ELF-1 (cell line): ENCODE measurements around the gene OR2C1.

Source experiments
- DNase-seq: peaks from one replicate; pipeline ENCODE4 v3.0.0-alpha.2; 2016; ENCODE audit warnings: low read depth, low spot score

Gene OR2C1

DNA sequence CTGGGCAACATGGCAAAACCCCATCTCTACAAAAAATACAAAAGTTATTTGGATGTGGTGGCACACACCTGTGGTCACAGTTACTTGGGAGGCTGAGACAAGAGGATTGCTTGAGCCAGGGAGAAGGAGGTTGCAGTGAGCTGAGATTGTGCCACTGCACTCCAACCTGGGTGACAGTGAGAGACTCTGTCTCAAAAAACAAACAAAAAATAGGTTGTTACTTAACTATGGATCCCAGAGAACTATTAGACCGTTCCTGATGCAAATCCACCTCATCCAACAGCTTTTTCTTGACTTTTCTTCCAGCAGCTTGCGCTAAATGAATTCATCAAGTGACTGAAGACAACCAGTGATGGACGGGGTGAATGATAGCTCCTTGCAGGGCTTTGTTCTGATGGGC is at the start of gene OR2C1:
OR2C1 (plus strand) TSS at position 301 of the 400 bp plus-strand sequence; CDS start at position 353, 52 bp downstream.
- no peak for DNase-seq

DNA sequence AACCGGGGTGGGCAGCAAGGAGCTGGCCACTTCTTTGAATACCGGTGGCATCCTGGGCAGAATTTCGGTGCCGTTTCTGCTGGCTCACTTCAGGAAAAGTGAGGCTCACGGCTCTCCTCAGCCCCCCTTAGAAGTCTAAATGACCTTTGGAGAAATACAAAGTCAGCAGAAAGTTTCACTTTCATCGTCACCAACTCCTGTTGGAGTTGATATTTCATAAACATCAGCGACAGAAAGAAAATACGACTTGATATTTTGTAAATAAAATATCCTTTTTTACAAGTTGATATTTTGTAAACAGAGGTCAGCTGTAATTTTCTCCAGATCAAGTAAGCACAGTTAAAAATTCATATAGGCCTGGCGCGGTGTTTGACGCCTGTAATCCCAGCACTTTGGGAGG is 49.6 kb upstream of the OR2C1 start:
- no peak for DNase-seq

DNA sequence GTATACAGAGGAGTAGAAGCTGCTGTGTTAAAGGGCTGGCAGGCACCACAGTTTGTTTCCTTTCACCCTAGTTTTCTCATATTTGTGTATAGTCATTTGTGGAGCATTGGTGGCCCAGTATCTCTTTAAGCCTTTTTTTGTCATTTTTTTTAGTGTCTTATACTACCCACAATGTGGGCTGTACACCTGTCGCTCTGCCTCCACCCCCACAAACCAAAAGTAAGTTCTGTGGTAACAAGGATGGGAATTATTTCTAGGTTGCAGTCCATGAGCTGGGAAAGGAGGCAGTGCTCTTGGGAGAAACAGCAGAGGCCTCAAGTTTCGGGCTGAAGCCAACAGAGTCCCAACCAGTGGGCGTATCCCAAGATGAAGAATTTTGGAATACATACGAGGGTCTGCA is 44.2 kb upstream of the OR2C1 start:
- DNase-seq = no peak

DNA sequence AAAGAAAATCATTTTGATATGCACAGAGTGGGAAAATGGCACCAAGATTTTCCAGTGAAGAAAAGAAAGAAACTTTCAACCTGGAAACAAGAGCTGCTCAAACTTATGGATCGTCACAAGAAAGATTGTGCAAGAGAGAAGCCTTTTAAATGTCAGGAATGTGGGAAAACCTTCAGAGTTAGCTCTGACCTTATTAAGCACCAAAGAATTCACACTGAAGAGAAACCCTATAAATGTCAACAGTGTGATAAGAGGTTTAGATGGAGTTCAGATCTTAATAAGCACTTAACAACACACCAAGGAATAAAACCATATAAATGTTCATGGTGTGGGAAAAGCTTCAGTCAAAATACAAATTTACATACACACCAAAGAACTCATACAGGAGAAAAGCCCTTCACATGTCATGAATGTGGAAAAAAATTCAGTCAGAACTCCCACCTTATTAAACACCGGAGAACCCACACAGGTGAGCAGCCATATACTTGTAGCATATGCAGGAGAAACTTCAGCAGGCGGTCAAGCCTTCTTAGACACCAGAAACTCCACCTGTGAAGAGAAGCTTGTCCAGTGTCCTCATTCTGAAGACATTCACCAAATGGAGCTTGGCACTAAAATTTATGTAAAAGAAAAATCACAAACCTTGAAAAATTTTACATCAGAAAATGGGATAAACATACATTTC is 38.2 kb upstream of the OR2C1 start:
- DNase-seq = no peak

DNA sequence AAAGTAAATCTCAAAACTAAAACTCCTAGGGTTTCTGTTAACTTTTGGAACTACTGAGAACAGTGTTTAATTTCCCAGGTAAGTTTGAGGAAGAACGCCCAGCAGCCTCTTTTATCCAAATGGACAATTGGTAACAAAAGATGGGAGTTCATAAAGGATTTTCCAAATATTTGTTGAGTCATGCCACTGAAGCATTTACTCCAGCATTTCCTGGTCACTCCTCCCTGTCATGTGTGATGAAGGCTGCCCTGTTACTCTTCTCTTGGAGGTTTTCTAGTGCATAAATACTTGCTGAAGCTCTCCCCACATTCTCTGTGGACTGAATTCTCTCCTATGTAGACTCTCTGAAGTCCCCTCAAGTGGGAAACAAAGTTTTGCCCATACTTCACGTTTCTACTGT is 33.9 kb upstream of the OR2C1 start:
- no peak for DNase-seq

DNA sequence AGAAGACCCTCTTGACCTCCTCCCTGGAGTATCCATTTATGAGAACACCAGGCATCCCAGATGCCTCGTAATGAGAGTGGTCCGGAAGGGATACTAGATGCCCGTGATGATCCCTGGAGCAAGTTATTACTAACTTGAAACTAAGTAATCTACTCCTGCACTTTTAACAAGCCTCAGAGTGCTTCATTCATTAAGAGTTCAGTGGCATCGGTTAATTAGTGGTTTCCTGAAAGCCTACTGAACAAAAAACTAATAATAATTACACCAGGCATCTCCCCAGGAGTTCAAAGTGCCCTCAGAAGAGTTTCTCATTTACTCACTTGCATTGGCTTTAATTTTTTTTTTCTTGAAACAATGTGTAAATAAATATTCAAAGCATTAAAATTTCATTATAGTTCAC is 28.2 kb upstream of the OR2C1 start:
- no peak for DNase-seq

DNA sequence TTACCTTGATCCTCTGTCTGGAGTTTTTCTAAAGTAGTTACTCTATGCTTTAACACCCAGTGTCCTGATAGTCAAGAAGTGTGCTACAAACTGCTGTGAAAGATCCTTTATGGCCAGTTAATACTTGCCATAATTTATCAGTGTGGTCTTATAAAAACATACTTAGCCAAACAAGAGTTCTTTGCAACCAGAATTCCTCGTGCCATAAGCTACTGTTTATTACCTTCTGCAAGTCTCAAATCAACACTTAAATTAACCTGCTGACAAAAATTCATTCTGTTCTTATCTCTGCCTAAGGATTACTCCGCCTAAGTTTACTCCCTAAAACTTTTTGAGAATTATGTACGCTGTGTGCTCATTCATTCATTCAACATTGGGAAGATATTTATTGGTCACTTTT is 27.6 kb upstream of the OR2C1 start:
- DNase-seq = no peak

DNA sequence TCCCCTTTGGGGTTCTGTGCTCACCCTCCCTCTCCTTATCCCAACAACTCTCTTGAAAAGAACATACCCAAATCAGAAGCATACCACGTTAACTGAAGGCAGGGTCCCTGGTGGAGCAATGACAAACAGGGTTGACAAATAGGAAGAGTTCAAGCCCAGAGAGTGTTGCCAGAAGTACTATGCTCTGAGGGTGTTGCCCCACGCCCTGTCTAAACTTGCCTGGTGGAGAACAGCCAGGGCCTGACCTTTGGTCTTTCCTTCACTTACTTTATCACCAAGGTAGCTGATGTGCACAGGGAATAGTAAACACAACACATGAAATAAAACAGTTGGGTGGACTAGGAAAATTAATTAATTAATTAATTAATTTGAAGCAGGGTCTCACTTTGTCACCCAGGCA is 27.0 kb upstream of the OR2C1 start:
- no peak for DNase-seq

DNA sequence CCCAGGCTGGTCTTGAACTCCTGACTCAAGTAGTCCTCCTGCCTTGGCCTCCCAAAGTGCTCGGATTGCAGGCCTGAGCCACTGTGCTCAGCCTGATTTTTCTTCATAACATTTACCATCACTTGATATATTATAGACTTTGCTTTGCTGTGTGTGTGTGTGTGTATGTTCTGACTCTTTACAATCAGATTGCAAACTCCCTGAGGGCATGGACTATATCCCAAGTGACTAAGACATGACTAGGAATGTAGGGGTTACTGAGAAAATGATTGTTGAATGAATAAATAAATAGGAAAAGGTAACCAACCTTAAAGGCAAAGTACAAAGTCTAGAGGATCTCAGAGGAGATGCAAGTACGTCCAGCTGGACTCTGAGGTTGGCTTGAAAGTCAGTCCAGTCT is 9.6 kb upstream of the OR2C1 start:
- DNase-seq = no peak

DNA sequence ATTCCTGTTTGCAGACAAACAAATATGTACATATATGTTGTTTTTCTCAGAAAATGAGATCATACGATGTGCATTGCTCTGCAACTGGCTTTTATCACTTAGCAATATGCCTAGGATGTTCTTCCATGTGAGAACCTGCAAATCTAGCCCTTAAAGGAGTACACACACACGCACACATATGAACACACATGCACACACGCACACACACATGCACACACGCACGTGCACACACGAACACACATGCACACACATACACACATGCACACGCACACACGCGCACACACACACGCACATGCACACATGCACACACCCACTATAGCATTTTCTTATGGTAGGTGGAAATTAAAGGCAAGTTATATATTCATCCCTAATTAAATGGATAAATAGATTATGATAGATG is 8.1 kb upstream of the OR2C1 start:
- no peak for DNase-seq

DNA sequence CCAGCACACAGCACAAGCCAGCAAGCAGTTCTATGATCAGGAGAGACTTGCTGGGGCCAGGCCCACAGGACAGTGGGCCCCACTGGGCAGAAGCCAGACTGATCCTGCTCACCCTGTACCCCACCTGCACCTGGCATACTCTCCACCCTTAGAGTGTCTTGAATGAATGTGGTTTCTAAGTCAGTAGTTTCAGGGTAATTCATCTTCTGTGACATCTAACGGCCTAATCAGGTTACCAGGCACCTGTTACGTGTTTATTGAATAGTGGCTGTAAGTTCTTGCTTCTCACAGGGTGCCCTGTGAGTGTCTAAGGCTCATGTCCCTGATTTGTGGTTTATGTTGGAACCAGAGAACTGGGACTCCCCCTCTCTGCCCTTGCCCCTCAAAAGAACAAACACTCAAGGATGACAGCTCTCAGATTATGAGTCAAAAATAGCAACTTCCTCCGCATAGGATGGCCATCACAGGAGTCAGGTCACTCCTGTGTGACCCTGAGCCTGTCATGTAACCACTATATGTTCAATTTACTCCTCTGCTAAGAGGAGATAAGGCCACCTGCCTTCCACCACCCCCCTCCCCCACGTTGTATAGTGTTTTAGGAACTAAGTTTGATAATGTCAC is 7.0 kb upstream of the OR2C1 start:
- no peak for DNase-seq

DNA sequence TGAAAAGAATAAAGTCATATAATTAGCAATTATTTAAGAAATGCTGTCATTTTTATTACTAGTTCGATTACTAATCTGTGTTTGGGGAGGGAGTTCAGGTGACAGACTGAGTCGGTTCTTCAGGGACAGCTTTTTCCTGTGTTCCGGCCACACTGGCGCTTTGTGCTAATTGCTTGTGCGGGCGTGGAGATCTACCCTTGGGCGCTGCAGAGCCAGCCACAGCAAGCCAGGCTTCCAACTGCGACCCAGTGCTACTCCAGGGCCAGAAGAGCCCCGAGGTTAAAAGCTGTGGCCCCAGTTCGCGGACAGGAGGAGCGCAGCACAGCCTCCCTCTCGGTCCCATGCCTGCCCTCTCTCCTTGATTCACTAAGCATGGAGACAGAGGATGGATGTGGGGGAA is 6.5 kb upstream of the OR2C1 start:
- peak; percentile 46 for DNase-seq

DNA sequence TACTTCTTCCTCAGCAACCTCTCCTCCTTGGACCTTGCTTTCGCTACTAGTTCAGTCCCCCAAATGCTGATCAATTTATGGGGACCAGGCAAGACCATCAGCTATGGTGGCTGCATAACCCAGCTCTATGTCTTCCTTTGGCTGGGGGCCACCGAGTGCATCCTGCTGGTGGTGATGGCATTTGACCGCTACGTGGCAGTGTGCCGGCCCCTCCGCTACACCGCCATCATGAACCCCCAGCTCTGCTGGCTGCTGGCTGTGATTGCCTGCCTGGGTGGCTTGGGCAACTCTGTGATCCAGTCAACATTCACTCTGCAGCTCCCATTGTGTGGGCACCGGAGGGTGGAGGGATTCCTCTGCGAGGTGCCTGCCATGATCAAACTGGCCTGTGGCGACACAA is 429 bp downstream of the OR2C1 start:
- DNase-seq = no peak

DNA sequence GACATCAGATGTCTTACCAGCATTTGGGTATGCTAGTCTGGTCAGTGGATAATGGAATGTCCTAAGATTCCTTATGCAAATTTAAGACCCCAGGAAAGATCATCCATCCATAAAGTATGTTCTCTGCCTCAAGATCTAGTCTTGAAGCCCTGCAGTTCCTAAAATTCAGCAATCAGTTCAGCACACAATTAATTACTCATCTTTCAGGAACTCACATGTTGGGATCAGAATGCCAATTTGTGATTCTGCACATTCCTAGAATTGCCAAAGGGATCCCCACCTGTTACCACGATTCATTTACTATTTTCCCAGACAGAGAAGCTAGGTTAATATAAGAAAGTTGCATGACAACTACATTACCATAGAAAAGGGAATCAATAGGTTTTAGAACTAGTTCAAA is 3.2 kb downstream of the OR2C1 start:
- DNase-seq = no peak

DNA sequence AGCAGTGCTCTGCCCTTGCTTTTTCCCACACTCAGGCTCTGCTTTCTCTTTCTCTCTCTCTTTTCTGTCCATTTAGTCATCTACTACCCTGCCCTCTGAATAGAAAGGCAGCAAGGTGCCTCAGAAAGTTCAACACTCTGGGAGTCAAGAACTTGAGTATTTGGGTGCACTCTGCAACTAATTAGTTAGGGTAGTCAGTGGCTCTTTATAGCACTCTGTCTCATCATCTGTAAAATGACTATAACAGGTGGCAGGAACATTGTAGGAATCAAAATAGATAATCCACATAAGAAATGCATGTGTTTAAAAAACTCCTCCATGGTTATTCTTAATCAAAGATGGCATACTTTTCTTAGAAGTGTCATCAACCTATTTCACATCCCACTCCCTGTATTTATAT is 7.2 kb downstream of the OR2C1 start:
- DNase-seq = no peak

DNA sequence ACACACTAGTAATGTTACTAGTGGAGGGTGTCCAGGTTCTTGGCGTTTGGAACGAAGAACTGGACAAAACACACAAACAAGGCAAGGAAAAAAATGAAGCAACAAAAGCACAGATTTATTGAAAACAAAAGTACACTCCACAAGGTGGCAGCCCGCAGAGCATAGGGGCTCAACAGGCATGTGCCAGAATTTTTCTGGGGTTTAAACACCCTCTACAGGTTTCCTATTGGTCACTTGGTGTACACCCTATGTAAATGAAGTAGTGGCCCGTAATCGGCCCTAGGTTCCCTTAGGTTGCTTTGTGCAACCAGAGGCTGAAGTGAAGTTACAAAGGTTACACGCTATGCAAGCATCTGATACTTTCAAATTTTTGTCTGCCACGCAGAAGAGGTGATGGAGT is 8.1 kb downstream of the OR2C1 start:
- DNase-seq = no peak

DNA sequence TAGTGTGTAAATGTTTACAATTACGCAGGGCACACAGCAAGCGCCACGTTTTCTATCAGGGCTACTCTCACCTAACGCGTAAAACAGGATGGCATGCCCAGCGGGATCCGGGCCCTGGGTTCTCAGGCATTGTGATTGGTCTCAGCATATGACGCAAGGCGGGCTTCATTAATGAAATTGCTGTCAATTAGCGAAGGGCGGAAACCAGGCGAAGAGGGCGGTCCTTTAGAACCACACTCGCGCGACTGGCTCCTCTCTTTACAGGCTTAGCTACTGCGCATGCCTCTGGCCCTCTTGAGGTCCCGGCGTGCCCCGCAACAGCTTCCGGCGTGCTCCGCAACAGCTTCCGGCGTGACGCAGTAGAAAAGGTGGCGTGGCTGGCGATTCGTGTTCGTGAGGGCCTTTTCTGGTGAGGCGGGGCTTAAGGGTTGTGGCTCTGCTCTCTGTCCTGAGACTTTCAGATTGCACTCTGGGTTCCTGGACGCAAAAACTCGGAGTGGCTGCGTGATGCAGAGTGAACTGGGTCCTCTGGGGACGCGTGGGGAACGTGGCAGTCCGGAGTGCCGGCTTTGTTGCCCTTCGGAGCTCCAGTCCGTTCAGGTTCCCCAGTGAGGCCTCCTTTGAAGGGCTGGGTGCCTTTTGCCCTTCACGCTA is 9.2 kb downstream of the OR2C1 start:
- peak; percentile 97 for DNase-seq

DNA sequence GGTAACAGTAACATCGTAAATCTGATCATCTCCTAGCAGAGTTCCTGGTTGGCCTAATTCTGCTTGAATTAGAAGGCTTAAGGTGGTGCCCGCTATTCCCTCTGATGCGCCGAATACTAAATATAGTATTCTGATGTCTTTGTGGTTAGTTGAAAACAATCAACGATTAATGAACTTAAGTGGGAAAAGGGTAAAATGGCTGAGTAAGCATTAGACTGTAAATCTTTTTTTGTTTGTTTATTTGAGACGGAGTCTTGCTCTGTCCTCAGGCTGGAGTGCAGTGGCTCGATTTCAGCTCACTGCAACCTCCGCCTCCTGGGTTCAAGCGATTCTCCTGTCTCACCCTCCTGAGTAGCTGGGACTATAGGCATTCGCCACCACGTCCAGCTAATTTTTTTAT is 13.4 kb downstream of the OR2C1 start:
- DNase-seq = no peak

DNA sequence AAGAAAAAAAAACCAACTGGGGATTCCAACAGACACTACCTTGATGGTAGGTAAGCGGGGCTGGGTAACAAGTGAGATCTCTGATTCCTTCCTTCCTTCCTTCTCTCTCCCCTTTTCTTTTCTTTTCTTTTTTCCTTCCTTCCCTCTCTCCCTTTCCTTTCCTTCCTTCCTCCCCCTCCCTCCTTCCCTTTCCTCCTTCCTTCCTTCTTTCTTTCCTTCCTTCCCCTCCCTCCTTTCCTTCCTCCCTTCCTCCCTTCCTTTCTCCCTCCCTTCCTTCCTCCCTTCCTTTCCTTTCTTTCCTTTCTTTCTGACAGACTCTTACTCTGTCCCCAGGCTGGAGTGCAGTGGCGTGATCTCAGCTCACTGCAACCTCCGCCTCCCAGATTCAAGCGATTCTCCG is 20.0 kb downstream of the OR2C1 start:
- no peak for DNase-seq

DNA sequence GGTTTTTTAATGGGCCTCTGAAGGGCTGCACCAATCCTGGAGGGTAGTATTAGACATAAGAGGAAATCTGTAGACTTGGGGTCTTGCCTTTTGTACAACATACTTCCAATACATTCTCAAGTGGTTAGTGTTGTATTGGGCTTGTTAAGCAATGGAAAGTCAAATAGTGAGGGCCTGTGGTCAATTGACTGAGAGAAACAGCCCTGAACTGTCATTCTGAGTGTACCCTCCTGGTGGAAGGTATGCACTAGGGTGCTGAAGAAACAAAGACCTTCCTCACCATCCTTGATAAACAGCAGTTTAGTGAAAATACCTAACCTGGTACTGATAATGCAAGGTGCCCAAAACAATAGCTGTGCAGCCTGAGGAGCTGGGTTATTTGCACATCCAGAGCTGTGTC is 22.2 kb downstream of the OR2C1 start:
- DNase-seq = no peak

DNA sequence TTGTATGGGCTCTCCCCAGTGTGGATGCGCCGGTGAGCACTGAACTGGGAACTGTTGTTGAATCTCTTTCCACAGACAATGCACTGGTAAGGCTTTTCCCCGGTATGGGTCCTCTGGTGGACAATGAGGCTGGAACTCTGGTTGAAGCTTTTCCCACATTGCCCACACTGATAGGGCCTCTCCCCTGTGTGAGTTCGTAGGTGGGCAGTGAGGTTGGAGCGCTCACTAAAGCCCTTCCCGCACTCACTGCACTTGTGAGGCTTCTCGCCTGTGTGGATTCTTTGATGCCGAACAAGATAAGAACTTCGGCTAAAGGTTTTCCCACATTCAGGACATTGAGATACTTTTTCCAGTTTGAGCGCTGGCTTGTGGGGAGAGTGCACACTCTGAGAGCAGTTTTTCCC is 27.4 kb downstream of the OR2C1 start:
- peak; percentile 14 for DNase-seq

DNA sequence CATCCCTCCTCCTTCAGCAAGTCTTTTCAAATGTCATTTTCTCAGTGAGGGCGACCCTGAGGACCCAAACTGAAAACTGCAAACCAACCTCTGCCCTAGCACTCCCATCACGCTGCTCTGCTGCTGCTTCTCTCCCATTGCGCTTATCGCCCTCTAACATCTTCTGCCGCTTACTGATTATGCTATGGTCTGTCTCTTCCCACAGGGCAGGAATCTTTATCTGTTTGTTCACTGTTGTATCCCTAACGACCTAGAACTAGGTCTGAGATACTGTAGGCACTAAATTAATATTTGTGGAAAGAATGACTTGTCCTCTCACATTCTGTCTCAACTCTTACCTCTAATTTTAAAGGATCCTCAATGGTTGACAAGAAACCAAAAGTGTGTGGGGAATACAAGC is 32.6 kb downstream of the OR2C1 start:
- no peak for DNase-seq

DNA sequence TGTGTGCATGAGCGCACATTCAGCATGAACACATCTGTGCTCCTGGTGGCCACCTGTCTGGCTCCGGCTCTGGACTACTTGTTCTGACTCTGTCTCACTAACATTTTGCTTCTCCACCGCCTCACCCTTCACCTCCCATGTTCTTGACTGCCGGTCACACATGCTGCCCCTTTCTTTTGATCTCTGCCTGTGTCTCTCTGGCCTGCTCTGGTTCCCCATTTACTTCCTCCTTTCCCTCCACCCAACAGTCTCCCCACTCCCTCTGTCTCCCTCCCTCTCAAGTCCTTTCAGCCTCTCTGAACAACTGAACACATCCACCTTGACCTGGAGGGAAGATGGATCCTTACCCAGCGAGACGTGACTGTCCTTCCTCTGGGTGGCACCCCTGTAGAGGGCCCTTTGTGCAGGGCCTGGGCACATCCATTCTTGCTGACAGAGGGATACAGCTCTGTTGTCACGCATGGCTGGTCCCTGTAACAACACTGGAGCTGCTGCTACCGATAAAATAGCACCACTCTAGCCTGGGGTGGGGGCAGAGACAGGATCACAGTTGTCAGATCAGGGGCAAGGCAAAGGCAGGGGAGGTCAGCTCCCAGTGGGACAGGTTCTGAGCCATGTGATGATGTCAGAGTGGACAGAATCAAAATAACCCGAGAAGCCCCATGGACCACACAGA is 34.1 kb downstream of the OR2C1 start:
- DNase-seq = no peak
